GM21576 (cell line): Measurements from ENCODE around the gene SCRN1.
A peak's percentile ranks its signal among the peaks of the same experiment; 100 is the strongest.

Experiments
- ATAC-seq: cut with Tn5 transposase; IDR thresholded peaks from one replicate; pipeline ENCODE4 v1.9.1; 2021; ENCODE audit warnings: mild to moderate bottlenecking, moderate library complexity; ENCODE audit not compliant: unreplicated experiment

Gene SCRN1, protein sequence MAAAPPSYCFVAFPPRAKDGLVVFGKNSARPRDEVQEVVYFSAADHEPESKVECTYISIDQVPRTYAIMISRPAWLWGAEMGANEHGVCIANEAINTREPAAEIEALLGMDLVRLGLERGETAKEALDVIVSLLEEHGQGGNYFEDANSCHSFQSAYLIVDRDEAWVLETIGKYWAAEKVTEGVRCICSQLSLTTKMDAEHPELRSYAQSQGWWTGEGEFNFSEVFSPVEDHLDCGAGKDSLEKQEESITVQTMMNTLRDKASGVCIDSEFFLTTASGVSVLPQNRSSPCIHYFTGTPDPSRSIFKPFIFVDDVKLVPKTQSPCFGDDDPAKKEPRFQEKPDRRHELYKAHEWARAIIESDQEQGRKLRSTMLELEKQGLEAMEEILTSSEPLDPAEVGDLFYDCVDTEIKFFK

DNA sequence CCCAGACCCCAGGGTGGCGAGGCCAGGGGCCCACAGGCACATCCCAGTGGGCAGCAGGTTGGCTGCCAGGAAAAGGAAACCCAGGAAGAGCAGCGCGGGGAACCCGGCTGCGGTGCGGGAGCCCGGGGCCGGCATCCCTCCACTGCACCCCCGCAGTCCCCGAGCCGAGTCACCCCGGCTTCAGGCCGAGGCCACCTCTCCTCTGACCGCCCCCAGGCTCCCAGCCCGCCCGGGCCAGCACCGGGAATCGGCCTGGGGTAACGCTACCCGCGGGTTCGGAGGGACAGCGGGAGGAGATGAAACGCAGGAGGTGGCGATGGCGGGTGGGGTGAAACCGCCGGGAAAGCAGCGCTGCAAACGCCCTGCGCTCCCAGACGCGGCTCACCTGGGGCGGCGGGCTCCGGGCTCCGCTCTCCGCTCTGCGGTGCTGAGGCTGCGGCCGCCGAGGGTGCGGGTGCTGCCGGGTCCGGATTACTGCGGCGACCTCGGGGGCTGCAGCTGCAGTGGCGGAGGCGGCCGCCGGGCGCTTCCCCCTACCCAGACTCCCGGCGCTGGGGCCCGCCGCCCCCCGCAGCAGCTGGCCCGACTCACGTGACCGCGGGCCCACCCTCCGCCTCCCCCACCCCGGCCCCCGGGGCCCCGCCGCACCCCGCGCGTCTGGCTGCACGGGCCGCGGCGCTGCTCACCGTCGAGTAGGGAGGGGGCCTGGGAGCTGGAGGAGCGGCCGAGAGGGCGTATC, at the start of gene SCRN1:
Gene SCRN1 (minus strand): TSS at position 545 of the 739 bp plus-strand sequence. CDS start 20,734 bp downstream, outside the sequence.
- peak; percentile 27 for ATAC-seq

DNA sequence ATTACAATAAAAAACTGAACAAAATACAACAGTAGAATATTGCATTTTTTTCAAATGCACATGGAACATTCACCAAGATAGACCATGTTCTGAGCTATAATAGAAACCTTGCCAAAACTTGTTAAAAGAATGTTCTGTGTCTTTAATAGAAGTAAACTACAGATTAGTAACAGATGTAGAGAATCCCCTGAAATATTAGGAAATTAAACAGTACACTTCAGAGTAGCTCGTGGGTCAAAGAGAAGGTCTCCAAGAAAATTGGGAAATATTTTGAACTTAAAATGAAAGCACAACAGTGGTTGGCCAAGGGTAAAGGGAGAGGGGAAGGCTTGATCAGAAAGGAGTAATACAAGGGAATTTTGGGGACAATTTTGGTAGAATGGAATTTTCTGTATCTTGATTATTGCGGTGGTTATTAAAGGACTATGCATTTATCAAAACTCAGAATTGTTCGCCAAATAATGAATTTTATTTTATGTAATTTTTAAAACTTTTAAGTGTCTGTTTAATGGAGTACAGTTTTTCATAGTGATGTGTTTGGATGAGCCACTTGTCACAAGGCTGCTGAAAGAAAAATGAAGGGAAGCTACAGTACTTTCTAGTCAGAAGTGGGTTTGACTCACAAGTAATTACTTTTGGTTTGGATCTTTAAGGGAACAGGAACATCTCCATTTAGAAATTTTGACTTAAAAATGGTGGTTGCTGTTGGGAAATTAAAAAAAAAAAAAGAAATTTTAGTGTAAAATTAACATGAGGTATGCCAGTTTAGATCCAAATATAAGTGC, 48.8 kb upstream of the SCRN1 start:
- no peak for ATAC-seq

DNA sequence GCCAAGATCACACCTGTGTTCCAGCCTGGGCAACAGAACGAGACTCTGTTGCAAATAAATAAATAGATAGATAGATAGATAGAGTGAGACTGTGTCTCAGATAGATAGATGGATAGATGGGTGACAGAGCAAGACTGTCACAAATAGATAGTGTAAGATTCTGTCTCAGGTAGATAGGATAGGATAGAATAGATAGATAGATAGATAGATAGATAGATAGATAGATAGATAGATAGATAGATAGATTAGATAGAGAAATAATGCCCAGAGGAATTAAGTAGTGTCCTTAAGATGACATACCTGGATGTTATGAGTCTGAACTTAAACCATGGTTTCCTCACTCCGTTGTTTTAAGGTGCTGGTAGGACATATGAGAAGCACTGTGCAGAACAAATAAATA, 46.6 kb upstream of the SCRN1 start:
- no peak for ATAC-seq

DNA sequence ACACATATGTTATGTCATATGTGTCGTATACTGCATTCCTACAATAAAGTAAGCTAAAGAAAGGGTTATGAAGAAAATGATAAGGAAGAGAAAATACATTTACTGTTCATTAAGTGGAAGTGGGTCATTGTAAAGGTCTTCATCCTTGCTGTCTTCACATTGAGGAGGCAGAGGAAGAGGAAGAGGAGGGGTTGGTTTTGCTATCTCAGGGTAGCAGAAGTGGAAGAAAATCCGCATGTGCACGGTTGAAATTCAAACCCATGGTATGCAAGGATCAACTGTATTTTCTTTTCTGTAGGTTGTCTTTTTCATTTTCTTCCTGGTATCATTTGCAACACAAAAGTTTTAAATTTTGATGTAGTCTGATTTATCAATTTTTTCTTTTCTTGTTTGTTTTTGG, 44.9 kb upstream of the SCRN1 start:
- ATAC-seq, result no peak

DNA sequence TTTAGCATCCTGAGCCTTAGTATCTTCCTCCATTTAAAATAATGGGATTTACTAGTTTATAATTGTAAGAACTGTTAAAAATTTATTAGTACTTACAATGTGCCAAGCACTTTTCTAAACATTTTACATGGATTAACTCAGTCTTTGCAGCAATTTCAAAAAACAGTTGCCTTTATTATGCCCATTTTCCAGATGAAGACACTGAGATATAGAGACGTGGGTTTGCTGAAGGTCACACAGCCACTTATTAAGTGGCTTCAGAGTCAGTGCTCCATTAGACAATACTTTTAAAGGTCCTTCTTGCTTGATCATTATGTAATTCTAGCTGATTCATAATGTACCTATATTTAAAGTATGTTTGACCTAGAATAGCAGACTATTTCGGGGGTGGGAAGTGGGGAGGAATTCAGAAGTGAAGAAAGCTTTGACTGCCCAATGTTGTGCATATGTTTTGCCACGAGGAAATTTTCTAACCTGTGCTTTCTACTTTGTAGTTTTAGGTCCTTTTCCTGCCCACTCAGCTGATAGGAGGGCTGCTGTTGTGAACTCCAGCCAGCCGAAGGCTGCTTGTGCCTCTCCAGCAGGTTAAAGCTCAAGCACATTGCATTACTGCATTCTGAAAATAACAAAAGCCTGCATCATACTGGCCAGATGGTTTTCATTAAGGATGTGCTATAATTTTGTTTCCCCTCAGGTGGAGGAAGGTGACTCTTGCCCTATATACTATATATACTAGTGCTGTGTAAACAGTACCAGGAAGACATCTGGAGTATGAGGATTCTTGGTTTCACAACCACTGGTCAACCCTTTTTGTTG, 42.9 kb upstream of the SCRN1 start:
- no peak for ATAC-seq

DNA sequence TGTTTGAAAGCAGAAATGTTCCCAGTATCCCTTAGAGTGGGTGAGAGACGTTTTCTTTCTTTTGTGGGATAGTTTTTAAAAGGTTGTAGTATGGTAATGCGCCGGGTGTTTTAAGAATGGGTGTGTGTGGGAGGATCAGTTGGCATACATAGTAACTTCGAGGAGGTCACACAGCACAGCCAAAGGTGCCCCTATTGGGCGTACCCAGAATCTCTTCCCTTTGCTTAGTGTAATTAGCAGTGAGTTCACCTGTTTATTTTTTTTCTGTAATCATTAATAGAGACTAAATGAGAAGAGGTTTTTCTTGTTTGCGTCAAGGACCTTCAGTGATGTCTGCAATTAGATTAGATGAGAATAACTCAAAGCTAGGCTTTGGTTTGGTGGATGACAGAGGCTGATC, 40.1 kb upstream of the SCRN1 start:
- ATAC-seq, result no peak

DNA sequence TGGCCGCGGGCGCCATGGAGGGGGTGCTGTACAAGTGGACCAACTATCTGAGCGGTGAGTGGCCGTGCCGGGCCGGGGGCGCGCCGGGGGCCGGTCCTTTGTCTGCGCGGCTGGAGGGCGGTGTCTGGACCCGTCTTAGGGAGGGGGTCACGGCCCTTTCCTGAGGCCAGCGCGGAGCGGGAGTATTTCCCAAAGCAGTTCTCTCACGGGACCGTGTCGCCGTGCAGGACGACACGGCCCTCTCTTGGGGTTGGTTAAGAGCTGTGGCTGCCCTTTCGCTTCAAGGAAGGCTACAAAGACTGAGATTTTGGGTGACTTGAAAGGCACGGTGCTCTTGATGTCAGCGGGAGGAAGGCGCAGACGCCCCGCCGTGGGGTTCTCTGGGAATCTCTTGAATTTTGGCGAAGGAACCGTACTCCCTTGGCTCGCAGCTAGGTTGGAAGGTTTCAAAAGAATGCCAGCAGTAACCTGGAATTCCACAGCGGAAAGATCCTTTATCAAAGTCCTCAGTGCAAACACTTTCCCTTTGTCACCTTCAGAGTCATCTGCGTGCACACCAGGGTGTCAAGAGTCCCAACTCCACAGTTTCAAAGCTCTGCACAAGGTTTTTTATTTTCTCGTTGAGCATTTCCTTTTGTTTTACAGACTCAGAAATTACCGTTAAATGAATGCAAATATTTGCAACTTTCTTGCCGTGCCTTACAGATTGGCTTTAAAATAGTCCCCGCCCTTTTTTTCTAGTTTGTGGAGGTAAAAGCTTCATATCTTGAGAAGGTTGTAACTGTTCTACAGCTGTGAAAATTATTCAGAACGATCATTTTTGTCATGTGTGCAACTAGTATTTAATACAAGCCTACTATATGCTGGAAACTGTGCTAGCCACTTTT, 39.4 kb upstream of the SCRN1 start:
- ATAC-seq, result peak; percentile 17

DNA sequence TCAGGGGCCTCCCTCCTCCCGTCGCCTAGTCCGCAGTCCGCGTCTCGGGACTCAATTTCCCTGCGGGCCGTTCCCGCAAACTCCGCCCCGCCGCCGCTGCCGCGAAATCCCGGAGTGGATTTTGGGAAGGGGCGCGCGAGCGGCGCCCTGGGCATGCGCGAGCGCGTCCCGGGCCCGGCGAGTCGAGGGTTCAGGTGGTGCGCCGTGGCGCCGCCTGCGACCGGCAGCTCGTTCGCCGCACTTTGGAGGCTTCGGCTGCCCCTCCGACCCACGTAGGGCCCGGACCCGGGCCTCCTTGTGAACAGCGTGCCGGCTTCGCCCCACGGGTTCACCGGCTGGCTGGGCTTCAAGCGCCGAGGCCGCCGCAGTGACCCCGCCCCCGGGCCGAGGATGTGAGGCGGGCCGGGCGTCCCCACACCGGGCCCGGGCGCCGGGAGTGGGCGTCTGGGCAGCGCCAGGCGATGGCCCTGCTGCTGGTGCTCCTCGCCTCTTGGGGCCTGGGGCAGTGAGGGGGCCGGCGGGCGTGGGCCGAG, 38.7 kb upstream of the SCRN1 start, which contains the start of gene PLEKHA8:
Gene PLEKHA8 (plus strand): TSS at position 197 of the 533 bp plus-strand sequence. CDS start 351 bp downstream, outside the sequence.
- peak; percentile 47 for ATAC-seq

DNA sequence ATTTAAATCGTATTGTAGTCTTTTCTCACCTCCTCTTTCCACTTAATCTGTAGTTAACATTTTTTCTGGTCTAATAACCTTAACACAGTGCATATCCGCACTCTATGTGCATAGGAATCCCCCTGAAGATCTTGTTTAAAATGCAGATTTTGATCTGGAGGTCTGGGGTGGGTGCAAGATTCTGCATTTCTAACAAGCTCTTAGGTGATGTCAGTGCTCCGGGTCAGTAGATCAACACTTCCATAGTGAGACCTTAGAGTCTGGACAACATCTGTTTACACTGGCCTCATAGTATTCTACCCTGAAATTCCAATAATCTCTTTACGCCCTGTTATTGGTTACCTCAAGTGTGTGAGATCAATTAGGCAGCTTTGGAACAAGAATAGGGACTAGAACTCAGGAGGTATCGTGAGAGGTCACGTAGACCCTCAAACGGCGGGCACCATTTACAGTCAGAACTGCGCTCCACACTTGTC, 38.2 kb upstream of the SCRN1 start:
- ATAC-seq, result peak; percentile 0

DNA sequence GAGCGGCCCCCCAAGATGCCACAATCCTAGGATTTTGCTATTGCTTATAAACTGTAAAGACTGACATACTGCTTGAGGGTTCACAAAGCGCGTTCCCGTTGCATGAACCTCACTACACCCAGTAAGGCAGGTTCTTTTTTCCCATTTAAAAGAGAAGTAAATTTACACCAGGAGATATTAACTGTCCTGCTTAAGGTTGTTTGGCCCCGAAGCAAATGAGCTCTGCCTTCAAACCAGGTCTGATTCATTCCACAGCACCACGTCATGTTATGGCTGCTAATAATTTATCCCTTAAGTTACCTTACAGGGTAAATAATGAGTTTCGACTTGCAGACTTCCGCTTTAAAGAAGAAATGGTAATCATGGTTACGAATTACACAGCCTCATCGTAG, 37.5 kb upstream of the SCRN1 start:
- no peak for ATAC-seq

DNA sequence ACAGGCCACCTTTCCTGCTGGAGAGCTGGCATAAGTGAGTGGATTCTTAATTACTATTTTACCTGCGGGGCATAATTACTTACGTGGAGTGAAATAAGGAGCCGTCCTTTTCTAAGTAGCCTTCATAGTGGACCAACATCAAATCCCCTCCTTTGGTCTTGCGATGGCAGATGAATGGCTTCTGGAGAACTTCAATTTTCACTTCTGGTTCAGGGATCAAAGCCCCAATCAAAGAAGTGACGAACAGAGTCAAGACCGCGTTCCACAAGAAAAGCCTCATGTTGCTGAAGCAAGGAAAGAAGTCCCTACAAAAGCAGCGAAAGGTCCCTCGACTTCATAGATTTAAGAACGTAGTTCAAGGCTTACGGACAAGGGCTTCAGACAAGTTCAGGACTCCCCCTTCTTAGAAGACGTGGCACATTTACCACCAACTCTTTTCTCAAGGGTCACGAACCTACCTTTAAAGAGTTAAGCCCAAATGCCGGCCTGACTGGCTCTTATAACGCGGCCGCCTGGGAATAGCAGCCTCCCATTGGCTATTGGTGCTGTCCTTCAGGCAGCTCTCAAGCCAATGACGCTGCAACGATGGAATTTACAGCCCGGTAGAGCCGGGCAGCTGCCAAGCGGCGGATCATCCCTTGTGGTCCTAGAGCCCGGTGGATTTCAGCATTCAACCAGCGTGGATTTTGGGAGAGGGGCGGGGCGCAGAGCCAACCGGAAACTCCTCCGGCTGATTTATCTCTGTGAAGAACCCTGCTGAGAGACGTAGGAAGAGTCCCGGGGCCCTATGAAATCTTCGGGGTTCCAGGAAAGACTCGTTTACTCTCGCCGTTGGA, 36.8 kb upstream of the SCRN1 start, which contains the start of gene FKBP14:
Gene FKBP14 (minus strand): TSS at position 474 of the 836 bp plus-strand sequence. CDS start 194 bp downstream, at position 280.
- ATAC-seq, result peak; percentile 71

DNA sequence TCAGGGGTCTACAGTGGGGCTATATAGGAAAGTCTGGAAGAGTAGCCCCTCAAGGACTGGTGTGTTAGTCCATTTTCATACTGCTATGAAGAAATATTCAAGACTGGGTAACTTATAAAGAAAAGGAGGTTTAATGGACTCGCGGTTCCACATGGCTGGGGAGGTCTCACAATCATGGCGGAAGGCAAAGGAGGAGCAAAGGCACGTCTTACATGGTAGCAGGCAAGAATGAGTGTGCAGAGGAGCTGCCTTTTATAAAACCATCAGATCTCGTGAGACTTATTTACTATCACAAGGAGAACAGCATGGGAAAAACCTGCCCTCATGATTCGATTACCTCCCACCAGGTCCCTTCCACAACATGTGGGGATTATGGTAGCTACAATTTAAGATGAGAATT, 33.9 kb upstream of the SCRN1 start:
- ATAC-seq, result no peak

DNA sequence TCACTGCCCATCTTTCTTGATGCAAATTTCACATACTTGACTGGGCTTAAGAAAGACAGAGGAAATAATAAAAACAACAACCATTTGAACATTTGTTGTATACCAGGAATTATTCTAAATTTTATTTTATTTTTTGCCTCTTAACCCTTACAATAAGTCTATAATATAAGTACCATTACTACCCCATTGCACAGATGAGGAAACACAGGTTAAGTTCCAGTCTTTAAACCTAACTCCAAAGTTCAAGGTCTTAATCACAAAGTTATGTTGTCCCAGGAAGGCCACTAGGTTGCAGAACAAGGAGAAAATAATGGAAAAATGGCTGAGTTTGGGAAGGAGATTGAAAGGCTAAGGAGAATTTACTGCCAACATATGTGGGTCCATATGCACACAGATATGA, 33.4 kb upstream of the SCRN1 start:
- ATAC-seq, result no peak

DNA sequence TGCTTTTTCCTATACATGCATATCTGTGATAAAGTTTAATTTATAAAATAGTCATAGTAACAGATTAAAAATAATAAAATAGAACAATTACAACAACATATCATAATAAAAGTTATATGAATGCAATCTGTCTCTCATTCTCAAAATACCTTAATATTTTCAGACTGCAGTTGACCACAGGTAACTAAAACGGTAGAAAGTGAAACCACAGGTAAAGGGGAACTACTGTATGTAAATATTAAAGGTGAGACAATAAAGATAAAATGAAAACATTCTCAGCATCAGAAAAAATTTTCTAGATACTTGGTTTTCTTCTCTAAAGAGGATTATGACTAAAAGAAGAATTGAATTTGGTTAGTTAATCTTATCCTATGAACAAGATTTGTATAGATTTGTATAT, 30.9 kb upstream of the SCRN1 start:
- no peak for ATAC-seq

DNA sequence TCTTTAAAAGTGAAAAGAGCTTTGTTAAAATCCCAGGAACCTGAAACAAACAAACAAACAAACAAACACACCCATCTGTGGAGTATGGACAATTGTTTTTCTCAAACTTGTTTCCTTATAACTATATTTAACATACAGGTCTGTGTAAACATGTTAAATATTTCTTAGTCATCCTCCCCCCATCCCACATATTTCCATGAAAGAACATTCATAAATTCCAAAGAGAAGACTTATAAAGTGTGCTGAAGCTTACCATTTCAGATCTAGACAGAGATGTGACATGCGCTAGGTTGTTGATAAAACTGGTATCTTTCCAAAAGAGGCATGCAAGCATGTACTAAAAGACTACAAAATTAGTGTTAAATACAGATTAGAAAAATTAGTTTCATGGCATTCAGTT, 30.4 kb upstream of the SCRN1 start:
- ATAC-seq, result no peak

DNA sequence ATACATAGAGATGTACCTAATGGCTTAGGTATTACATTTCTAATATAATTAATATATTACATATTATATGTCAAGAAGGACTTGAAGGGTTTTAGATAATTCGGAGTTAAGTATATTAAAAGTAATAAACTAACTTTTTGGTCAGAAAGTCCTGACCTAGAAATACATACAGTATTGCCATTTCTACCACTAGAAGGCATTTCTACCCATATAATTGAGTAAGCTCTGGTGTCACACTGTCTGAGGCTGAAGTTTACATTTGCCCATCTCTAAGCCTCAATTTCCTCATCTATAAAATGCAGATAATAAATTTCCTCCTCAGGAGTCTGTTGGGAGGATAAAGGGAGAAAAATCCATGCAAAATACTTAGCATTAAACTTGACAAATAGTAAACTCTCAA, 29.8 kb upstream of the SCRN1 start:
- no peak for ATAC-seq

DNA sequence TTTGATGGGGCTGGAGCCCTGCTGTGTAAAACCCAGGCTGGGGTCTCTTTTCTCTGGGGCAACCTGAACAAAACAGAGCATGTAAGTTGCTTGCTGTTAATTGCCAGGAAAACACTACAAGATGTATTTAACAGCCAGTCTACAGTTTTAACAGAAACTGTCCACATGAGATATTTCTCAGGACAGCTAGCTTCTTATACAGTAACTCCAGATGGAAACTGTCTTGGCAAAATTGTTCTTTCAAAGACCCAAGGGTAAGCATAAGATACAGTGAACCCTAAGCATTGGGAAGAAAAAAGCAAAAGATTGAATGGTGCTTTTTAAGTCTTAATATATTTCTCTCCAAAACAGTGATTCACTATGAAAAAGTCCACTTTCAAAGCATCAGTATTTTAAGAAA, 28.9 kb upstream of the SCRN1 start:
- no peak for ATAC-seq

DNA sequence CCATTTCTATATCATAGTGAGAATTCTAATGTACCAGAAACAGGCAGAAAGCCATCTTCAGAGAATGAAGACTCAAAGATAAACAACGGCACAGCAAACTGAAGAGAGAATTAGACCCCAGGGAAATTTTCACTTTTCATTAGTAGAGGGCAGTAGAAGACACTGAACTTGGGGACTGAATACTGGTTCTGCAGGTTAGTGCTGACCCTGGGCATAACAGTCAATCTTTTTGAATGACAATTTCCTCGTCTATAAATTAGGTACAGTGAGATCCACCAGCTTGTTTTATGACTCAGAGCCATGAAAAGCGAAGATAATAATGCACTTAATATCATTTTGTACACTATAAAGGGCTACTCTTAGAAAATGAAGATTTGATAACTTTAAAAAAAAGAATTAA, 23.2 kb upstream of the SCRN1 start:
- ATAC-seq, result no peak
